GM12878 (cell line): ENCODE data around the gene LMBR1. TPM values are rescaled to one million over a fixed set of nuclear protein-coding genes. Genes with fewer than 3 reads are reported as not detected.

ENCODE experiments used
- ATAC-seq: fragments of 200-7000 bp; cut with Tn5 transposase; 3 replicates; pipeline ENCODE4 v1.9.1; 2020; ENCODE audit warnings: mild to moderate bottlenecking, moderate library complexity
- BruUV-seq: library from RNA; stranded (reverse); fragments of 400-500 nt; replicated peaks from 2 replicates; lab custom pipeline; 2021; lab: Mats Ljungman, UMichigan
- CTCF ChIA-PET: fragments of 300-600 bp; sonication (Branson Sonifier 250); formaldehyde crosslinking; extraction: SDS; loops from one replicate; lab custom pipeline; 2021; ENCODE audit warnings: inconsistent platforms; lab: Yijun Ruan, JAX
- POLR2A ChIA-PET: fragments of 350-600 bp; formaldehyde crosslinking; extraction: SDS; loops from one replicate; lab custom pipeline; 2021; ENCODE audit warnings: inconsistent platforms; lab: Charles Lee
- RAD21 ChIA-PET: fragments of 300-600 bp; sonication (Branson Sonifier 250); formaldehyde crosslinking; loops from one replicate; lab custom pipeline; 2023; ENCODE audit warnings: antibody characterized with exemption; ENCODE audit not compliant: unreplicated experiment; lab: Charles Lee
- SMC1A ChIA-PET: fragments of 300-600 bp; sonication (Branson Sonifier 250); formaldehyde crosslinking; loops from one replicate; lab custom pipeline; 2023; ENCODE audit not compliant: unreplicated experiment, uncharacterized antibody; lab: Charles Lee
- DNase-seq: peaks from one replicate; pipeline ENCODE4 v3.0.0-alpha.2; 2011; ENCODE audit warnings: low read depth, low spot score
- FAIRE-seq: peaks from 3 replicates; lab custom pipeline; 2011; peaks lifted over from hg19 to GRCh38; lab: Jason Lieb, UNC
- H2AFZ ChIP-seq: 2 replicates; pipeline ENCODE4 v1.6.0; 2011; ENCODE audit warnings: low read depth, low read length, control low read depth; ENCODE audit not compliant: control insufficient read depth
- H3K27ac ChIP-seq: 2 replicates; pipeline ENCODE4 v1.5.1; 2011; ENCODE audit warnings: control low read depth; ENCODE audit not compliant: control insufficient read depth, insufficient read depth
- H3K27me3 ChIP-seq, 2 experiments: replicated peaks in 1 of 2; 2 replicates each; pipeline versions ENCODE4 v1.6.0 to v1.6.1; 2011; ENCODE audit warnings: low read length in 1 of 2; ENCODE audit not compliant: control insufficient read depth in 2 of 2, insufficient read depth in 2 of 2
- H3K36me3 ChIP-seq, 2 experiments: 2 replicates each; pipeline ENCODE4 v1.5.1; 2011; ENCODE audit warnings: low read length in 1 of 2; ENCODE audit not compliant: control insufficient read depth in 2 of 2, insufficient read depth in 2 of 2
- H3K4me1 ChIP-seq: 2 replicates; pipeline ENCODE4 v1.6.1; 2011; ENCODE audit warnings: mild to moderate bottlenecking, low read length, moderate library complexity, mixed read lengths; ENCODE audit not compliant: control insufficient read depth, insufficient read depth
- H3K4me2 ChIP-seq: 2 replicates; pipeline ENCODE4 v1.6.0; 2011; ENCODE audit warnings: control low read depth; ENCODE audit not compliant: control insufficient read depth, insufficient read depth
- H3K4me3 ChIP-seq: fragments of 200-600 bp; sonication (generic); 2 replicates; pipeline ENCODE4 v1.5.1; 2016
- H3K79me2 ChIP-seq: 2 replicates; pipeline ENCODE4 v1.6.0; 2011; ENCODE audit warnings: low read length; ENCODE audit not compliant: control insufficient read depth, insufficient read depth
- H3K9ac ChIP-seq: 2 replicates; pipeline ENCODE4 v1.8.0; 2011; ENCODE audit warnings: low read length, control low read depth, mixed read lengths; ENCODE audit not compliant: control insufficient read depth, insufficient read depth
- H3K9me3 ChIP-seq: replicated peaks from 3 replicates; pipeline ENCODE4 v1.5.1; 2011; ENCODE audit warnings: mild to moderate bottlenecking, low read length; ENCODE audit not compliant: control insufficient read depth, insufficient read depth
- H4K20me1 ChIP-seq: 2 replicates; pipeline ENCODE4 v1.6.0; 2011; ENCODE audit not compliant: control insufficient read depth, insufficient read depth
- BCLAF1 ChIP-seq: fragments of 450-650 bp; IDR thresholded peaks from 2 replicates; pipeline ENCODE4 v1.6.1; 2017; ENCODE audit warnings: antibody characterized with exemption, mild to moderate bottlenecking, moderate library complexity
- CBFB ChIP-seq: IDR thresholded peaks from 2 replicates; pipeline ENCODE4 v1.6.1; 2016; ENCODE audit warnings: antibody characterized with exemption, low read depth
- CBX3 ChIP-seq: fragments of 200-600 bp; sonication (generic); IDR thresholded peaks from 2 replicates; pipeline ENCODE4 v1.6.1; 2016; ENCODE audit warnings: low read depth, borderline replicate concordance
- CBX5 ChIP-seq: sonication (generic); IDR thresholded peaks from 2 replicates; pipeline ENCODE4 v1.6.1; 2016; ENCODE audit warnings: low read depth, moderate library complexity, mild to moderate bottlenecking, inconsistent platforms
- CEBPB ChIP-seq, 2 experiments: fragments of 150-350 bp in 1 of 2; IDR thresholded peaks; 2 replicates each; pipeline ENCODE4 v1.6.1; 2012 to 2014; ENCODE audit warnings: low read depth in 2 of 2, low read length in 2 of 2, borderline replicate concordance in 1 of 2, inconsistent platforms in 1 of 2
- ESRRA ChIP-seq: IDR thresholded peaks from 2 replicates; pipeline ENCODE4 v1.6.1; 2012; ENCODE audit warnings: mild to moderate bottlenecking, low read length, improper control_type of control experiment
- EZH2 ChIP-seq: IDR thresholded peaks from 2 replicates; pipeline ENCODE4 v1.6.1; 2012; ENCODE audit warnings: low read depth, mild to moderate bottlenecking, control low read depth, inconsistent platforms, low read length, borderline replicate concordance; ENCODE audit not compliant: control insufficient read depth
- FOXK2 ChIP-seq: fragments of 450-650 bp; IDR thresholded peaks from 2 replicates; pipeline ENCODE4 v1.6.1; 2017; ENCODE audit warnings: mild to moderate bottlenecking, moderate library complexity
- LARP7 ChIP-seq: fragments of 450-650 bp; IDR thresholded peaks from 2 replicates; pipeline ENCODE4 v1.6.1; 2017; ENCODE audit warnings: mild to moderate bottlenecking
- NFYB ChIP-seq: IDR thresholded peaks from 2 replicates; pipeline ENCODE4 v1.6.1; 2011; ENCODE audit warnings: low read depth, mild to moderate bottlenecking, low read length, improper control_type of control experiment, moderate library complexity; ENCODE audit not compliant: insufficient read depth
- NRF1 ChIP-seq: conservative IDR thresholded peaks from 2 replicates; pipeline ENCODE4 v1.6.1; 2011; ENCODE audit warnings: mild to moderate bottlenecking, low read depth, low read length, improper control_type of control experiment
- SP1 ChIP-seq: IDR thresholded peaks from one replicate; pipeline ENCODE4 v1.6.1; 2011; ENCODE audit warnings: low read depth, low read length
- TCF3 ChIP-seq: IDR thresholded peaks from 2 replicates; pipeline ENCODE4 v1.6.1; 2012; ENCODE audit warnings: low read depth, mild to moderate bottlenecking, low read length, borderline replicate concordance; ENCODE audit not compliant: insufficient read depth
- WGBS: methylation state at CpG from one replicate; pipeline ENCODE4 v1.1.6; 2016; ENCODE audit warnings: low lambda C conversion rate; ENCODE audit not compliant: insufficient replicate concordance, insufficient coverage; ENCODE audit errors: missing lambda C conversion rate; 5-methylcytosine and 5-hydroxymethylcytosine counted together
- in situ Hi-C: fragments of 300-500 bp; cut with MboI; formaldehyde crosslinking; loops from 9 replicates; pipeline ENCODE4 v1.14.3; 2018; ENCODE audit warnings: mixed read lengths
- intact Hi-C: fragments of 100-400 bp; cut with micrococcal nuclease; formaldehyde crosslinking; loops from one replicate; pipeline ENCODE4 v1.14.2; 2022; ENCODE audit not compliant: unreplicated experiment
- polyA plus RNA-seq, 11 experiments: library from polyadenylated mRNA; depleted of rRNA in 4 of 11; unstranded in 6 of 11; stranded (reverse) in 5 of 11; fragments of >200 nt; fragmentation: Nextera tagmentation in 4 of 11; fragmentation: Illumina TruSeq in 1 of 11; extraction: Ambion mirVana in 4 of 11; extraction: Trizol in 1 of 11; gene quantifications; 1 replicate in 1 of 11; 2 replicates in 10 of 11; pipeline versions ENCODE4 v1.2.1 to v1.2.3, GENCODE V29; 2011 to 2016; ENCODE audit warnings: inconsistent platforms in 2 of 11, missing spikeins in 2 of 11, low read depth in 1 of 11
- total RNA-seq, 4 experiments: library from RNA; depleted of rRNA in 3 of 4; stranded (reverse); fragments of >200 nt in 3 of 4; fragmentation: Illumina TruSeq in 1 of 4; extraction: Trizol in 1 of 4; gene quantifications; 2 replicates each; pipeline versions ENCODE4 v1.2.1 to v1.2.3, GENCODE V29; 2013 to 2021
- TF ChIP-seq, protein P1 (sequence below): fragments of 150-350 bp; IDR thresholded peaks from 2 replicates; pipeline ENCODE4 v1.6.1; 2014; ENCODE audit warnings: mild to moderate bottlenecking, low read depth, low read length
- TF ChIP-seq, protein P2 (sequence below): IDR thresholded peaks from 2 replicates; pipeline ENCODE4 v1.6.1; 2012; ENCODE audit warnings: mild to moderate bottlenecking, low read depth, low read length
- TF ChIP-seq, protein P3 (sequence below): fragments of 450-650 bp; IDR thresholded peaks from 2 replicates; pipeline ENCODE4 v1.6.1; 2016; ENCODE audit warnings: mild to moderate bottlenecking

LMBR1 gene
- total and polyA plus RNA-seq, 10 of the 15 experiments (the other 5 are each of a cell fraction or from before 2014, with no cell fraction given): 4.0 to 63.5 (median 28.8) TPM

- no peaks in the 10 kb centered on the region for H3K27me3 ChIP-seq
- H3K9me3 ChIP-seq: no peaks in the 10 kb centered on the region
- no peaks in the 10 kb centered on the region for H3K79me2 ChIP-seq
- H3K4me2 ChIP-seq: no peak overlapping the region
- H3K4me3 ChIP-seq: no peak overlapping the region
- WGBS: 88% methylated on average over 9 of the region's 9 CpGs
- in situ Hi-C loops: no loop called here
- no peak overlapping the region for H3K9ac ChIP-seq
- no peak overlapping the region for H2AFZ ChIP-seq
- BruUV-seq: no TSS peak
- H4K20me1 ChIP-seq: no peaks in the 10 kb centered on the region
- RAD21 ChIA-PET: no interaction called here
- CTCF ChIA-PET: no interaction called here
- ATAC-seq (no peak), DNase-seq (no peak), FAIRE-seq (no peak)
- no peaks in the 10 kb centered on the region for H3K4me1 ChIP-seq
- intact Hi-C loops: no loop called here
- POLR2A ChIA-PET: interaction anchor here (0.7 kb wide), 1 partner anchor 157 kb away, joined by 7 read pairs; no protein-coding TSS in a partner anchor
- SMC1A ChIA-PET: interaction anchor here (0.7 kb wide), 1 partner anchor 34 kb away, joined by 3 read pairs; no protein-coding TSS in a partner anchor
- no peak overlapping the region for H3K27ac ChIP-seq
- peaks cover 0 to 12% of the 10 kb centered on the region in 2 experiments; a peak in 3 of 4 replicates for H3K36me3 ChIP-seq
- no peak for TF ChIP-seq NFYB
- TF ChIP-seq CBX5: no peak
- TF ChIP-seq, protein P1, sequence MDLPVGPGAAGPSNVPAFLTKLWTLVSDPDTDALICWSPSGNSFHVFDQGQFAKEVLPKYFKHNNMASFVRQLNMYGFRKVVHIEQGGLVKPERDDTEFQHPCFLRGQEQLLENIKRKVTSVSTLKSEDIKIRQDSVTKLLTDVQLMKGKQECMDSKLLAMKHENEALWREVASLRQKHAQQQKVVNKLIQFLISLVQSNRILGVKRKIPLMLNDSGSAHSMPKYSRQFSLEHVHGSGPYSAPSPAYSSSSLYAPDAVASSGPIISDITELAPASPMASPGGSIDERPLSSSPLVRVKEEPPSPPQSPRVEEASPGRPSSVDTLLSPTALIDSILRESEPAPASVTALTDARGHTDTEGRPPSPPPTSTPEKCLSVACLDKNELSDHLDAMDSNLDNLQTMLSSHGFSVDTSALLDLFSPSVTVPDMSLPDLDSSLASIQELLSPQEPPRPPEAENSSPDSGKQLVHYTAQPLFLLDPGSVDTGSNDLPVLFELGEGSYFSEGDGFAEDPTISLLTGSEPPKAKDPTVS: no peak
- no peak for TF ChIP-seq CBX3
- TF ChIP-seq, protein P2, sequence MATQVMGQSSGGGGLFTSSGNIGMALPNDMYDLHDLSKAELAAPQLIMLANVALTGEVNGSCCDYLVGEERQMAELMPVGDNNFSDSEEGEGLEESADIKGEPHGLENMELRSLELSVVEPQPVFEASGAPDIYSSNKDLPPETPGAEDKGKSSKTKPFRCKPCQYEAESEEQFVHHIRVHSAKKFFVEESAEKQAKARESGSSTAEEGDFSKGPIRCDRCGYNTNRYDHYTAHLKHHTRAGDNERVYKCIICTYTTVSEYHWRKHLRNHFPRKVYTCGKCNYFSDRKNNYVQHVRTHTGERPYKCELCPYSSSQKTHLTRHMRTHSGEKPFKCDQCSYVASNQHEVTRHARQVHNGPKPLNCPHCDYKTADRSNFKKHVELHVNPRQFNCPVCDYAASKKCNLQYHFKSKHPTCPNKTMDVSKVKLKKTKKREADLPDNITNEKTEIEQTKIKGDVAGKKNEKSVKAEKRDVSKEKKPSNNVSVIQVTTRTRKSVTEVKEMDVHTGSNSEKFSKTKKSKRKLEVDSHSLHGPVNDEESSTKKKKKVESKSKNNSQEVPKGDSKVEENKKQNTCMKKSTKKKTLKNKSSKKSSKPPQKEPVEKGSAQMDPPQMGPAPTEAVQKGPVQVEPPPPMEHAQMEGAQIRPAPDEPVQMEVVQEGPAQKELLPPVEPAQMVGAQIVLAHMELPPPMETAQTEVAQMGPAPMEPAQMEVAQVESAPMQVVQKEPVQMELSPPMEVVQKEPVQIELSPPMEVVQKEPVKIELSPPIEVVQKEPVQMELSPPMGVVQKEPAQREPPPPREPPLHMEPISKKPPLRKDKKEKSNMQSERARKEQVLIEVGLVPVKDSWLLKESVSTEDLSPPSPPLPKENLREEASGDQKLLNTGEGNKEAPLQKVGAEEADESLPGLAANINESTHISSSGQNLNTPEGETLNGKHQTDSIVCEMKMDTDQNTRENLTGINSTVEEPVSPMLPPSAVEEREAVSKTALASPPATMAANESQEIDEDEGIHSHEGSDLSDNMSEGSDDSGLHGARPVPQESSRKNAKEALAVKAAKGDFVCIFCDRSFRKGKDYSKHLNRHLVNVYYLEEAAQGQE: no peak
- no peak for TF ChIP-seq CBFB
- no peak for TF ChIP-seq TCF3
- no peak for TF ChIP-seq SP1
- TF ChIP-seq NRF1: no peak
- TF ChIP-seq LARP7: no peak
- TF ChIP-seq BCLAF1: no peak
- no peak for TF ChIP-seq EZH2
- TF ChIP-seq, protein P3, sequence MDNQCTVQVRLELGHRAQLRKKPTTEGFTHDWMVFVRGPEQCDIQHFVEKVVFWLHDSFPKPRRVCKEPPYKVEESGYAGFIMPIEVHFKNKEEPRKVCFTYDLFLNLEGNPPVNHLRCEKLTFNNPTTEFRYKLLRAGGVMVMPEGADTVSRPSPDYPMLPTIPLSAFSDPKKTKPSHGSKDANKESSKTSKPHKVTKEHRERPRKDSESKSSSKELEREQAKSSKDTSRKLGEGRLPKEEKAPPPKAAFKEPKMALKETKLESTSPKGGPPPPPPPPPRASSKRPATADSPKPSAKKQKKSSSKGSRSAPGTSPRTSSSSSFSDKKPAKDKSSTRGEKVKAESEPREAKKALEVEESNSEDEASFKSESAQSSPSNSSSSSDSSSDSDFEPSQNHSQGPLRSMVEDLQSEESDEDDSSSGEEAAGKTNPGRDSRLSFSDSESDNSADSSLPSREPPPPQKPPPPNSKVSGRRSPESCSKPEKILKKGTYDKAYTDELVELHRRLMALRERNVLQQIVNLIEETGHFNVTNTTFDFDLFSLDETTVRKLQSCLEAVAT: no peak
- TF ChIP-seq ESRRA: no peak
- no peak for TF ChIP-seq CEBPB (IDR thresholded peaks at IDR 0.05; ENCODE audit: borderline replicate concordance in 1 of 2, low read depth in 2 of 2, low read length in 2 of 2)
- TF ChIP-seq FOXK2: no peak
Observed at GRCh38 chr7:156675721-156676120, 217.3 kb downstream of the LMBR1 start.
